ENCODE measurements around the gene DCDC2C.

DCDC2C gene

GRCh38 chr2:3672861-3673678, 30.3 kb upstream of the DCDC2C start:
- no peak for DNase-seq (ENCODE audit: low read depth, low spot score)

GRCh38 chr2:3674066-3674845, 29.1 kb upstream of the DCDC2C start:
- no peak for DNase-seq (ENCODE audit: low read depth, low spot score)

- no peak for DNase-seq (ENCODE audit: low read depth, low spot score)
Measured at GRCh38 chr2:3675687-3676086, 27.7 kb upstream of the DCDC2C start.

GRCh38 chr2:3677436-3677835, 25.9 kb upstream of the DCDC2C start:
- DNase-seq (ENCODE audit: low read depth, low spot score) = no peak

- no peak for DNase-seq (ENCODE audit: low read depth, low spot score)
Measured at GRCh38 chr2:3678212-3678611, 25.2 kb upstream of the DCDC2C start.

- no peak for DNase-seq (ENCODE audit: low read depth, low spot score)
Measured at GRCh38 chr2:3679180-3679579, 24.2 kb upstream of the DCDC2C start.

- DNase-seq (ENCODE audit: low read depth, low spot score) = no peak
Measured at GRCh38 chr2:3679616-3680393, 23.6 kb upstream of the DCDC2C start.

GRCh38 chr2:3680548-3681345, 22.6 kb upstream of the DCDC2C start:
- DNase-seq (ENCODE audit: low read depth, low spot score) = no peak

GRCh38 chr2:3681625-3682024, 21.8 kb upstream of the DCDC2C start:
- no peak for DNase-seq (ENCODE audit: low read depth, low spot score)

- DNase-seq (ENCODE audit: low read depth, low spot score) = no peak
Measured at GRCh38 chr2:3682811-3683210, 20.6 kb upstream of the DCDC2C start.

GRCh38 chr2:3683748-3684454, 19.5 kb upstream of the DCDC2C start:
- no peak for DNase-seq (ENCODE audit: low read depth, low spot score)

- no peak for DNase-seq (ENCODE audit: low read depth, low spot score)
Measured at GRCh38 chr2:3689998-3690748, 13.2 kb upstream of the DCDC2C start.

GRCh38 chr2:3692375-3692774, 11.0 kb upstream of the DCDC2C start:
- DNase-seq (ENCODE audit: low read depth, low spot score) = no peak

GRCh38 chr2:3696545-3696944, 6.8 kb upstream of the DCDC2C start:
- no peak for DNase-seq (ENCODE audit: low read depth, low spot score)

GRCh38 chr2:3701071-3701470, 2.3 kb upstream of the DCDC2C start:
- no peak for DNase-seq (ENCODE audit: low read depth, low spot score)

GRCh38 chr2:3703757-3704355, 481 bp downstream of the DCDC2C start:
- DNase-seq (ENCODE audit: low read depth, low spot score) = no peak

- no peak for DNase-seq (ENCODE audit: low read depth, low spot score)
Measured at GRCh38 chr2:3704692-3705091, 1.3 kb downstream of the DCDC2C start.

- DNase-seq (ENCODE audit: low read depth, low spot score) = no peak
Measured at GRCh38 chr2:3705782-3706181, 2.4 kb downstream of the DCDC2C start.

GRCh38 chr2:3706892-3707291, 3.5 kb downstream of the DCDC2C start:
- no peak for DNase-seq (ENCODE audit: low read depth, low spot score)

GRCh38 chr2:3708576-3708975, 5.2 kb downstream of the DCDC2C start:
- DNase-seq (ENCODE audit: low read depth, low spot score) = no peak
